Measurements from ENCODE around the gene BRD9.

Gene BRD9

DNA sequence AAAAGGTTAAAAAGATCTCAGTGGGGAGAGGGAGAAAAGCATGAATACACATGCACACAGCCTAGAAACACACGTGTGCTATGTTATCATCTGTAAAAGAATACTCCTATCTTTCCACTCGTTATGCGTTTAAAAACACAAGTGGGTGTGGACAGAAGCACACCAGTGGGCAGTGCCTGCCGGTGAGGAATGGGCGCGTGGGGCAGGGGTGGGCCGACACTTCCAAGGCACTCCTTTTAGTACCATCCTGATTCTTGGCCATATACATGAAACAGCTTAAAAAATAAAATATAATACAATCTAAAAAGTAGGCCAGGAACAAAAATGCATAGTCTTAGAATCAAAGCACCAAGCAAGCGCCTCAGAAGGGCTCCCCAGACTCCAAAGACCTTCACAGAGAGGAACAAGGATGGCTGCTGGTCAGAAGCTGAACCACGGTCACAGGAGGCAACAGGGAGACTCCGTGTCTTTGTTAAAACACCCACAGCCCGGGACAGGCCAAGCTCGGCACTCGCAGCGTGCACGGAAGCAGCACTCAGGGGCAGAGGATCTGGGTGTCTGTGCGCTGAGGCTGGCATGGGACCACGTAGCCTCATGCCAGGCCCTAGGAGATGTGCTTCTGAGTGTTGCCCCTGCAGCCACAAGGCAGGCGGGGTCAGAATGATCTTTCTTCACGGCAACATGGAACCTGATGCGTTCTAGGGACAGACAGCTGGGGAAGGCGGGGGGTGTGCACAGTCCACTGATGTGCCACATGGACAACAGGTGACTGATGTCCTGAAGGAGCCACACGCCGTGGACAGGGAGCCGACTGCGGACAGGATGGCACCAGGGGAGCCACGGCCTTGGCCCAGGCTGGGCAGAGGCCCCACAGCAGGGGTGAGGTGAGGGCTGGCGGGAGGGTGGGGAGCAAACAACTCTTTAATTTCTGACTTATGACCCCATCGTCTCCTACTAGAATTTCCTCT lies 15.9 kb downstream of the BRD9 start:
- no peak for DNase-seq

DNA sequence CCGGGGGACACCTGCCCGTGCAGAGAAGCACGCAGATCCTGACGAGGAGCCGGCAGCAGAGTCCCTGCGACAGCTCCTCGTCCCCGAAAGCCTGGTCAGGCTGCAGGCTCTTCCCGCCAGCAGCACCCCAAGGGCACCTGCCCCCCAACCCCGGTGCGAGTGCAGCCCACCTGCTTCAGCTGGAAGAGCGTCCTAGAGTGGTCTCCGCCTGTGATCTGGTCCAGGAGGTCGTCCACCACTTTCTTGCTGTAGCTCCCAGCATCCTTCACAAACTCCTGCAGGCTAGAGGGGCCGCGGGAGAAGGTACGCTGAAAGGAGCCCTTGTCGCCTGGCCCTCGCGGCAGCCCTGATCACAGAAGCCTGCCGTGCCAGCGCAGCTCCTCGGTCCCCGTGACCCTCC lies 16.7 kb downstream of the BRD9 start:
- no peak for DNase-seq

- no peak for DNase-seq
These were observed 19.3 kb downstream of the BRD9 start for GRCh38 chr5:873328-873727.

DNA sequence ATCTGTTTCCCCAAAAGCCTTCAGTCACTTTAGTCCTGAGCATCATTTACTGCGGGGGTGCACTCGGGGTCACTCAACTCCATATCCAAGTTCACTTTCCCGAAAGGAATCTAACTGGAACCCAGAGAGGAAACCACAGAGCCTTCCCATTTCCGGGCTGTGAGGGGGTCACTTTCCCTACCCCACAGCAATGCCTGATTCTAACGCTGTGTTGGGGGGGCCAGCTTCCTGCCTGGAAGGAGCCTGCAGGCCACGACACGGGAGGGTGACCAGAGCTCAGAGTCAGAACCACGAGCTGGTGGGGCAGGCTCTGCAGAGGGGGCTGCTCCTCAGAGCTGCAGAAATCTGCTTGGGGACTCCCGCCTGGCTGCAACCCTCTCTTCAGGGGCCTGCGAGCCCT lies 20.3 kb downstream of the BRD9 start:
- no peak for DNase-seq

GRCh38 chr5:871596-872298 lies 20.9 kb downstream of the BRD9 start:
- DNase-seq: no peak

DNA sequence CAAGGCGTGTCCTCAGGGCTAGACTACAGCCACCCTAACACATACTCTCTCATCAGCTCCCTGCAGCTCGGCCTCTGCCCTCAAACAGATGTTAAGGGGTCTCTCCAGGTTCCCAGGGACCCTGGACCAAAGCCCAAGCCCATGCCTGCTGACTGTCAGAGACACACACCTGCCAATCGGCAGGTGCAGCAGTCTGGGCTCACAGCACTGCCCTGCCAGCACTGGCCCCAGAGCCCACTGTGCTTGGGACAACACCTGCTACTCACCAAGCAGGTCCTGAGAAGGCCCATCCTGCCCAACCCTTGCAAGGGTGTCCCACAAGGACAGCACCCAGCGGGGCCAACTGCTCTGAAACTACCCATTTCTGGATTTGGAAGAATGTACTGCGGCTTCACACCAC lies 21.6 kb downstream of the BRD9 start:
- DNase-seq: no peak

DNA sequence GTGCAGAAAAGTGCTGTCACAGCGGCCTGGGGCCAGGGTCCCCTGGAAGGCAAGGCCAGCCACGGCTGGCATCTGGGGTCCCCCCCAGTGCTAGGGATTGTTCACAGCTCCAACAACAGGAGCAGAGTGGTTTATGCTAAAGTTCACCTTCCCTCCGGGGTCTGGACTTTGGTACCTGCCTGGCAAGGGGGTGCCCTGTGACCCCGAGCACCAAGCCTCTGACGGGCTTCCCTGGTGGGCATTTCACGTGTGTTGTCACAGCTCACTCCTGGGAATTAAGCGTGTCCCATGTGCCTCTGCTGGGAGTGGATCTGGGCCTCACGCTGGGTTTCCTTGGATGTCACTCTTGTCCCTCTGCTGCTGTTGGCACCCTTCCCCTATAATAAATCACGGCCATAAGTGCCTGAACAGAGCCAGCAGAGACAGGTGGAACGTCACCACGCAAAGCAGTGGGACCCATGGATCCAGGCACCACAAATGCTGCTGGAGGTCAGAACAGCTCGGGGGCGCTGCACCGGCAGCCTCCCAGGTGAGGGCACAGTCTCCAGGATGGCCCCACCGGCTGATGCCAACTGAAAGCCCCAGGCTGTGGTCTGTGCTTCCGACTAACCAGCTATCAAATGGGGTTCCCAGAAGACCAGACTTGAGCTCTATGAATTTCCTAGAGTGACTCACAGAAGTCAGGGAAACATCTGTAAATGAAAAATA lies 24.0 kb downstream of the BRD9 start:
- DNase-seq: no peak

DNA sequence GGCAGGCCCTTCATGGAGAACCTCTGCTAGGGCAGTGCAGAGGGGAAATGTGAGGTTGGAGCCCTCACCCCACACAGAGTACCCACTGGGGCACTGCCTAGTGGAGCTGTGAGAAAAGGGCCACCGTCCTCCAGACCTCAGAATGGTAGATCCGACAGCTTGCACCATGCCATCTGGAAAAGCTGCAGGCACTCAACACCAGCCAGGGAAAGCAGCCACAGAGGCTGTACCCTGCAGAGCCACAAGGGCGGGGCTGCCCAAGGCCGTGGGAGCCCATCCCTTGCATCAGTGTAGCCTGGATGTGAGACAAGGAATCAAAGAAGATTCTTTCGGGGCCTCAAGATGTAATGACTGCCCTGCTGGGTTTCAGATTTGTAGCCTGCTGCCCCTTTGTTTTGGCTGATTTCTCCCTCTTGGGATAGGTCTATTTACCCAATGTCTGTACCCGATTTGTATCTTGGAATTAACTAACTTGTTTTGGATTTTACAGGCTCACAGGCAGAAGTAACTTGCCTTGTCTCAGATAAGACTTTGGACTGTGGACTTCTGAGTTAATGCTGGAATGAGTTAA lies 25.2 kb downstream of the BRD9 start:
- DNase-seq: no peak

DNA sequence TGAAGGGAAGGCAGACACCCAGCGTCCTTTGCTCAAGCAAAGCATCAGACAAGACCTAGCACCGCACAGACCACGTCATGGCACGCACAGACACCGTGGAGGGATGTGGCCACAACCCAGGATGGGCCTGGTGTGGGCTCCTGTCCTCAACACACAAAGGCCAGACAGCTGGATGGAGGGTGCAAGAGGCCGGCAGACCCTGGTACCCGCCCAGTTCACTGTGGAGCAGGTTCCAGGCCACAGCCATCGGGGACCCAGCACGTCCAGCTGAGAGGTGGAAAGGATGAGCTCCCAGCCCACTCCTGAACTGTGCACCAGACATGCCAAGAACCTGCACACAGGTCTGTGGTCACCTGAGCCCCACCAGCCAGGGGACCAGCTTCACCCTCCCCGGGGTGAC lies 26.8 kb downstream of the BRD9 start:
- no peak for DNase-seq

DNA sequence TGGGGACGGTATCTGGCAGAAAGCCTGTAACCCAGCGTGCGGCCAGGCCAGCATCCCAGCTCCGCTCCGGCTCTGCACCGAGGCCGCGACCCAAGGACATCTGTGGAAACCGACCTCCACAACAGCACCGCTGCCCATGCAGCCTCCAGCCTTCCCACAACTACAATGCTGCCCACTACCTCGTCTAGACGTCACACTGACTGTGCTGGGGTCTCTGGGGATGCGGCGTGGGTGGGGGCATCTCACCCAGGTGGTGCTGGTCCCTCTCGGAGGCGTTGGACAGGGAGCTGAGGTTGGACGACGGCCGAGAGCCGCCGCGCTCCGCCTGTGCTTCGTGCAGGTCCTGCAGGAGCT lies 27.5 kb downstream of the BRD9 start:
- no peak for DNase-seq

DNA sequence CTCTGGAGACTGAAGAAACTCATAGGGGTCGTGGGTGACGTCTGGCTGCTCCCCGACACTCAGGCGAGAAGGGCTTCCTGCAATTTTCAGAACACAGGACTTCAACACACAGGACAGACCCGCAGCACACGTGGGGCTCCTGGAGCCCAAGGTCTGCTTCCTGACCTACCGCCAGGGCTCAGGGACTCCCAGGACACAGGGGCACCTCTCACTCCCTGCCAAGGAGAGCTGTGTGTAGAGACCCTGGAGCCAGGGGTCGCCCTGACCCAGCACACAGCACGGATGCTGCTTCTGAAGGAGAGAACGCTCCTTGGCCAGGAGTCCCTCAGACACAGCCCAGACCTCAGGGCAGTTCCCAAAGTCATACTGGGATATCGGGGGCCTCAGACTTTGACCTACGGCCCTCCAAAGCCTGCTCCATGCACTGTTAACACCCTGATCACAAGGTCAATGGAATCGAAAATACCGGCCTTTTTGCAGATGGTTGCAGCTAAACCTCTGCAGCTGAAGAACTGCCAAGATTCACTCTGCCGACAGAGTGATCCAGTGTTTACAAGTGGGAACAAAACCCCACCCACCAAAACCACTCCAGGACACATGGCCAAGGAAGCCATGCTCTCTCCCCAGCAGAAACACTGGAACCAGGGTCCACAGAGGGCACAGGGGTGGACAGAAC lies 28.0 kb downstream of the BRD9 start:
- DNase-seq: no peak

DNA sequence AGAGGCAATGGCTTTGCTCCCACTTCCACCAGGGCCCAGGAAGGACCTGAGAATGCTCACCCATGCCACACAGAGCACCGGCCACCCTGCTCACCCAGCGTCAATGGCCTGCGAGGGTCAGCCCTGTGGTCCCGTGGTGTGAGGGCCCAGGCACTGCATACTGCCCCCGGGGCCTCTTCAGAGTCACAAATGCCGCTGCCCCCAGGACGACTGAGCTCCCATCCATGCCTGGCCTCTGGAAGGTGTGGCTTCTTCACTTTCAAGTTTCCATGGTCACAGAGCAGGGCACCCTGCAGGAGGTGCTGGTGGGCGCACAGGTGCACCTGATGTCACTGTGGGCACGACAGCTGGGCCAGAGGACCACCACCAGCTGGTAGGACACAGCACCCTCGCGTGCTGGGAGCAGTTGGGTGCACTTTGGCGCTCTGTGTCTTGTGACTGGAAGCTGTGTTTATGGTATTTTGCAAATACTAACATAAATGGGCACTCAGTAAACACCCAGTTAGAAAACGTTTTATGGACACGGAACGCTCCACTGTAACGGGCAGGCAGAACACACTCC lies 29.3 kb downstream of the BRD9 start:
- no peak for DNase-seq

DNA sequence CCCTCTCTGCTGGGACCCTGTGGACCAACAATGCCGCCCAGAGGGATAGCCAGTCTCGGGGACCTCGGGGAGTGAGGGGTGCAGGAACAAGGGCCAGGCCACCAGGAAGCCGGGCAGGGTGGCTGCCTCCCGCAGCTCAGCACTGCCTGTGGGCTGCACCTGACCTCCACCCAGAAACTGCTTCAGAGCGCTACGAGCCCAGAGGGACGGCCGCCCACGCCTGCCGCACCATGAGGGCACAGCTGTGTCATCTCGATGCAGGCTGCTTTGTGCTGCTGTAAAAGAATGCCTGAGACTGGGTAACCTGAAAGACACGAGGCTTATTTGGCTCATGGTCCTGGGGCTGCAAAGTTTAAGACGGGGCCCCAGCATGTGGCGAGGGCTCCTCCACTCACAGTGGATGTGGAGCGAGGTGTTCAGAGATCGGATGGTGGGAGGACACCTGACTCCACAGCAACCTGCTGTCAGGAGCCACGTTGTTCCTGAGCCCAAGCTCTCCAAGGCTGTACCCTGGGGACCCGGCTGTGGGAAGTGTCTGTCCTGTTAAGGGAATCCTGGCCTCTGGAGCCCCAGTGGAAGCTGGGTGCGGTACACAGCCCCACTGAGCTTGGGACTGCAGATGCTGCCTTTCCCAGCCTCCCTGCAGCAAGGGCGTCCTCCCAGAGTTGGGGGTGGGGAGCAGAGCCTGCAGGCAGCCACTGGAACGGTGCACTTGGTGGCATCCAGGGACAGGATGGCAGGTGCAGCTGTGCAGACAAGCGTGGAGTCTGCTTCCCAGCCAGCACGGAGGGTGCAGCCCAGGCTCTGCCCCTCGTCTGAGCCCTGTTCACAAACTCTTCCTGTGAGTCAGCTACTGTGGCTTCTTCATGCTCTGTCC lies 30.0 kb downstream of the BRD9 start:
- DNase-seq: no peak

DNA sequence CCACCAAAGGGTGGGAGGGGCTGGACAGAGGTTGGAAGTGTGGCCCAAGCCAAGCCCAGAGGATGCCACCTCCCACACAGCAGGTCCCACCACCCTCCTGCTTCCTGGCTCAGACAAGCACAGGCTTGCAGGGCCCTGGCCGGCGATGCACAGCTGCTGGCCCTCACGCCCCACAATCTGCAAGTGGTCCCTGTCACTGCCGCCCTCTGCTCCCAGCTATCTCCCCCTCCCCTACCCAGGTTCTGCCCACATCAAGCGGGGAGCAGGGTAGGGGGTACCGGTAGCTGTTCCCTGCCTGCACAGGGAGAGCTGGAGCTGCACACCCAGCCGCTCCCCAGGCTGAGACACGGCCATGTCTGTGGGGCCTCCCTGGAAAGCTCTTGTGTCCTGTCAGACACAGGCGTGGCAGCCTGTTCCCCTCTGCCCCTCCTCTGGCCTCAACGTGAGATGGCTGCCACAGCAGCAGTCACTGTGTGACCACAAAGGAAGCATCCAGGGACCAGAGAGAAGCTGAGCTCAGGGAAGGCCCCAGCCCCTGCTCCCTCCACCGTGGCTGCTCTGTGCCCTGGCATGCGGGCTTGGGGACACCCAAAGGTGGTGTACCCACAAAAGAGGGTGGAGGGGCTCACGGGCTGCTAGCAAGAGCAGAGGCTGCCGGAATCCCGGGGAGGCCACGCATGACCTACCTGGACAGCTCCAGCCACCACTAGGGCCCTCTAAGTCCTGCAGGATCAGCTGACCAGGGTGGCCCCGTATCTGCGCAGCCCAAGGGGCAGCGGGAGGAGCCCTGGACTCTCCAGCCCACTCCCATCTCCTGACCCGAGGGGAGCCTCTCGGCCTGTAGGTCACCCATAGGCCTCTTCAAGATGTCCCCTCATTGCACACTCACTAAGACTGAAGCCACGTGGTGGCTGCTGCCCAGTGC lies 30.9 kb downstream of the BRD9 start:
- DNase-seq: no peak

DNA sequence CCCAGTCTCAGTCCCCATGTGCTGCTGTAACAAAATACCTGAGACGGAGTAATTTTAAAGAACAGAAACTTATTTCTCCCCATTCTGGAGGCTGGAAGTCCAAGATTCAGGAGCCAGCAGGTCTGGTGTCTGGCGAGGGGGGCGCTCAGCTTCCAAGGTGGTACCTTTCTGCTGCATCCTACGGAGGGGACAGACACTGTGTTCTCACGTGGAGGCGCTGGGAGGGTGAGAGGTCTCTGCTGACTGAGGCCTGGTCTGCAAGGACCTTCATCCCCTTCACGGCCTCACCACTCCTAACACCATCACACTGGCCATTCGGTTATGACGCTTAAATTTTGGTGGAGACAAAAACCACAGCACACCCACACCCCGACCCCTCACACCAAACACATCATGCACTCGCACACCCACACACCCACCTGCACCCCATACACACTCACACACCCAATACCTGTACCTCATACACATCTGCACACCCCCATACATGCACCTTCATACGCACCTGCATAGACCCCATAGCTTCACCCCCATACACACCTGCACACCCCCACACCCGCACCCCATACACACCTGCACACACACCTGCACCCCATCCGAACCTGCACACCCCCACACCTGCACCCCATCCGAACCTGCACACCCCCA lies 32.0 kb downstream of the BRD9 start:
- DNase-seq: no peak

GRCh38 chr5:859798-860296 lies 32.8 kb downstream of the BRD9 start:
- DNase-seq: no peak

- no peak for DNase-seq
These were observed 33.2 kb downstream of the BRD9 start for GRCh38 chr5:859391-859790.

DNA sequence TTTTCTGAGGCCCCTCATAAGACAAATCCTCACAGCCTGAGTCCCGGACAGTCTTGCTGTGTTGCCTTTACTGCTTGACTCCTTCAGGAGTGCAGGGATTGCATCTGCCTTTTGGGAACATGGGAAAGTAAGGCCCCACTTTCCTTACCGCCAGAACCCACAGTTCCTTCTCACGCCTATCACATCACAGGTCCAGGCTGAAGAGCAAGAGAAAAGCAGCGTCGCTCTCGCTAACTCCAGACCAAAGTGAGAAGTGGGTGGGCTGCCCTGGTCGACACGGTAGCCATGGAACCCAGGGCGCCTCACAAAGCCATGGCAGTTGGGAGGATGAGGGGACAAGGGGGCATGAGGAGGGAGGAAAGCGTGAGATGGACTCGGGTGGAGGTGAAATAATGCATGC lies 33.9 kb downstream of the BRD9 start:
- DNase-seq: no peak

All from COR-L47 (cell line).